Natural killer cell treated with Interleukin-12 subunit alpha and Interleukin-12 subunit beta and Interleukin-15 and Interleukin-18, amount 100 ng/mL, for 72 hours (primary cell): Measurements from ENCODE around the gene CASP2. TPM values are rescaled to one million over a fixed set of nuclear protein-coding genes. Genes with fewer than 3 reads are reported as not detected.
"Not testable (repeated sequence)": the region's sequence is repeated elsewhere in the genome, so short reads cannot be mapped to it uniquely, and the experiment has no call there.

Experiments
- ATAC-seq, 2 donors: fragments of 150-1000 bp; cut with Tn5 transposase in 1 of 2; sonication (Bioruptor Pico), chemical (Tn5 transposase) in 1 of 2; 2 replicates each; pipeline ENCODE4 v1.10.0; 2021
- DNase-seq: peaks from one replicate; pipeline ENCODE4 v3.0.0; 2022; ENCODE audit warnings: low spot score
- H3K27ac Mint-ChIP-seq, 2 donors: 1 replicate in 1 of 2; 2 replicates in 1 of 2; pipeline ENCODE4 v1.8.0; 2022; ENCODE audit warnings: mixed read lengths in 2 of 2, mild to moderate bottlenecking in 1 of 2, moderate library complexity in 1 of 2
- H3K27me3 Mint-ChIP-seq, 2 donors: 1 replicate in 1 of 2; 2 replicates in 1 of 2; pipeline ENCODE4 v1.8.0; 2022; ENCODE audit warnings: mixed read lengths in 2 of 2
- H3K36me3 Mint-ChIP-seq: one replicate; pipeline ENCODE4 v1.8.0; 2022; ENCODE audit warnings: mixed read lengths
- H3K4me1 Mint-ChIP-seq, 2 donors: 1 replicate in 1 of 2; 2 replicates in 1 of 2; pipeline ENCODE4 v1.8.0; 2022; ENCODE audit warnings: low read depth in 2 of 2, mixed read lengths in 2 of 2, mild to moderate bottlenecking in 1 of 2
- H3K4me3 Mint-ChIP-seq: one replicate; pipeline ENCODE4 v1.8.0; 2022; ENCODE audit warnings: mixed read lengths
- H3K9me3 Mint-ChIP-seq: 2 replicates; pipeline ENCODE4 v1.8.0; 2022; ENCODE audit warnings: mixed read lengths
- total RNA-seq, 2 donors: library from RNA; stranded (reverse); gene quantifications; one replicate each; pipeline ENCODE4 v1.2.3, GENCODE V29; 2022

The CASP2 gene
- total RNA-seq, 2 donors from 2014 or later, result 67.8 to 94.2 TPM

GRCh38 chr7:143289888-143290287, 1.7 kb downstream of the CASP2 start:
- ATAC-seq, DNase-seq, H3K27me3 Mint-ChIP-seq, H3K9me3 Mint-ChIP-seq: not testable (repeated sequence)
- Mint-ChIP-seq H3K4me3 (peak overlapping the region; percentile 91), H3K27ac (peak overlapping the region; percentile 90 to 93), H3K4me1 (peaks cover 34 to 53% of the 10 kb centered on the region in 2 donors), H3K36me3 (peaks cover 25% of the 10 kb centered on the region)

GRCh38 chr7:143290293-143290692, 2.1 kb downstream of the CASP2 start:
- no peak for DNase-seq
- Mint-ChIP-seq H3K9me3 (no peaks in the 10 kb centered on the region), H3K27me3 (no peaks in the 10 kb centered on the region), H3K4me1 (peaks cover 34 to 53% of the 10 kb centered on the region in 2 donors), H3K27ac (peak overlapping the region; percentile 90 to 93), H3K4me3 (peak overlapping the region; percentile 91), H3K36me3 (peaks cover 26% of the 10 kb centered on the region)
- no peak for ATAC-seq

- H3K9me3 Mint-ChIP-seq, result no peaks in the 10 kb centered on the region
- peak overlapping the region in 1 of 2 donors; percentile 35 for H3K27ac Mint-ChIP-seq
- H3K36me3 Mint-ChIP-seq, result peaks cover 34% of the 10 kb centered on the region
- no peak for ATAC-seq
- H3K27me3 Mint-ChIP-seq, result no peaks in the 10 kb centered on the region
- H3K4me3 Mint-ChIP-seq, result no peak overlapping the region
- H3K4me1 Mint-ChIP-seq, result peaks cover 36 to 56% of the 10 kb centered on the region in 2 donors
- no peak for DNase-seq
Measured at GRCh38 chr7:143292876-143293275, 4.7 kb downstream of the CASP2 start.

- Mint-ChIP-seq H3K27ac (peak overlapping the region in 1 of 2 donors; percentile 2), H3K27me3 (no peaks in the 10 kb centered on the region), H3K4me3 (no peak overlapping the region), H3K9me3 (no peaks in the 10 kb centered on the region), H3K4me1 (peaks cover 25 to 45% of the 10 kb centered on the region in 2 donors), H3K36me3 (peaks cover 48% of the 10 kb centered on the region)
- DNase-seq (no peak), ATAC-seq (no peak)
Measured at GRCh38 chr7:143295870-143296269, 7.7 kb downstream of the CASP2 start.

- H3K4me3 Mint-ChIP-seq, result no peak overlapping the region
- peaks cover 22 to 42% of the 10 kb centered on the region in 2 donors for H3K4me1 Mint-ChIP-seq
- DNase-seq (no peak), ATAC-seq (no peak)
- no peaks in the 10 kb centered on the region for H3K27me3 Mint-ChIP-seq
- H3K9me3 Mint-ChIP-seq, result no peaks in the 10 kb centered on the region
- H3K27ac Mint-ChIP-seq, result no peak overlapping the region
- H3K36me3 Mint-ChIP-seq, result peaks cover 48% of the 10 kb centered on the region
Measured at GRCh38 chr7:143296686-143297085, 8.5 kb downstream of the CASP2 start.

GRCh38 chr7:143299346-143299745, 11.2 kb downstream of the CASP2 start:
- Mint-ChIP-seq H3K27ac (peak overlapping the region in 1 of 2 donors; percentile 20), H3K4me1 (peaks cover 18 to 33% of the 10 kb centered on the region in 2 donors), H3K4me3 (no peak overlapping the region), H3K36me3 (peaks cover 60% of the 10 kb centered on the region), H3K9me3 (no peaks in the 10 kb centered on the region), H3K27me3 (no peaks in the 10 kb centered on the region)
- DNase-seq, result no peak
- no peak for ATAC-seq

GRCh38 chr7:143299840-143300239, 11.7 kb downstream of the CASP2 start:
- ATAC-seq, result peak in 1 of 2 donors; percentile 64

GRCh38 chr7:143300959-143301935, 13.1 kb downstream of the CASP2 start:
- H3K27me3 Mint-ChIP-seq, result no peaks in the 10 kb centered on the region
- H3K4me1 Mint-ChIP-seq, result peaks cover 17 to 29% of the 10 kb centered on the region in 2 donors
- peaks cover 61% of the 10 kb centered on the region for H3K36me3 Mint-ChIP-seq
- H3K9me3 Mint-ChIP-seq, result no peaks in the 10 kb centered on the region
- ATAC-seq (no peak), DNase-seq (no peak)
- H3K4me3 Mint-ChIP-seq, result no peak overlapping the region
- peak overlapping the region in 1 of 2 donors; percentile 55 for H3K27ac Mint-ChIP-seq

More at GRCh38 chr7:143299840-143300239, 11.7 kb downstream of the CASP2 start:
- no peak overlapping the region for H3K27ac Mint-ChIP-seq
- H3K27me3 Mint-ChIP-seq, result no peaks in the 10 kb centered on the region
- no peaks in the 10 kb centered on the region for H3K9me3 Mint-ChIP-seq
- no peak for DNase-seq
- no peak overlapping the region for H3K4me3 Mint-ChIP-seq
- peaks cover 15 to 29% of the 10 kb centered on the region in 2 donors for H3K4me1 Mint-ChIP-seq
- H3K36me3 Mint-ChIP-seq, result peaks cover 58% of the 10 kb centered on the region

GRCh38 chr7:143303733-143304132, 15.6 kb downstream of the CASP2 start:
- Mint-ChIP-seq H3K27me3 (no peaks in the 10 kb centered on the region), H3K4me1 (peaks cover 25 to 36% of the 10 kb centered on the region in 2 donors), H3K9me3 (no peaks in the 10 kb centered on the region), H3K36me3 (peaks cover 76% of the 10 kb centered on the region), H3K27ac (no peak overlapping the region), H3K4me3 (no peak overlapping the region)
- no peak for ATAC-seq
- no peak for DNase-seq

- no peak overlapping the region for H3K4me3 Mint-ChIP-seq
- H3K4me1 Mint-ChIP-seq, result peaks cover 25 to 32% of the 10 kb centered on the region in 2 donors
- DNase-seq (no peak), ATAC-seq (no peak)
- peaks cover 69% of the 10 kb centered on the region for H3K36me3 Mint-ChIP-seq
- no peaks in the 10 kb centered on the region for H3K9me3 Mint-ChIP-seq
- H3K27ac Mint-ChIP-seq, result peak overlapping the region; percentile 7 to 21
- no peaks in the 10 kb centered on the region for H3K27me3 Mint-ChIP-seq
Measured at GRCh38 chr7:143304938-143305337, 16.8 kb downstream of the CASP2 start.

GRCh38 chr7:143305423-143306070, 17.4 kb downstream of the CASP2 start:
- ATAC-seq, result peak; percentile 57 to 65
- Mint-ChIP-seq H3K36me3 (peaks cover 63% of the 10 kb centered on the region), H3K27ac (peak overlapping the region; percentile 7 to 21), H3K9me3 (no peaks in the 10 kb centered on the region), H3K4me1 (peaks cover 27 to 35% of the 10 kb centered on the region in 2 donors), H3K27me3 (no peaks in the 10 kb centered on the region), H3K4me3 (no peak overlapping the region)
- DNase-seq, result no peak

- ATAC-seq, result no peak
- peaks cover 35 to 36% of the 10 kb centered on the region in 2 donors for H3K4me1 Mint-ChIP-seq
- peak overlapping the region; percentile 8 to 15 for H3K27ac Mint-ChIP-seq
- no peak overlapping the region for H3K4me3 Mint-ChIP-seq
- DNase-seq, result no peak
- H3K27me3 Mint-ChIP-seq, result no peaks in the 10 kb centered on the region
- H3K36me3 Mint-ChIP-seq, result peaks cover 38% of the 10 kb centered on the region
- no peaks in the 10 kb centered on the region for H3K9me3 Mint-ChIP-seq
Measured at GRCh38 chr7:143308632-143309031, 20.5 kb downstream of the CASP2 start.

- no peak overlapping the region for H3K4me3 Mint-ChIP-seq
- H3K27me3 Mint-ChIP-seq, result peaks cover 0 to 4% of the 10 kb centered on the region in 2 donors
- H3K9me3 Mint-ChIP-seq, result no peaks in the 10 kb centered on the region
- peaks cover 22% of the 10 kb centered on the region in 2 donors for H3K4me1 Mint-ChIP-seq
- H3K27ac Mint-ChIP-seq, result no peak overlapping the region
- no peak for ATAC-seq
- H3K36me3 Mint-ChIP-seq, result no peaks in the 10 kb centered on the region
- no peak for DNase-seq
Measured at GRCh38 chr7:143314127-143314526, 26.0 kb downstream of the CASP2 start.

GRCh38 chr7:143315776-143316175, 27.6 kb downstream of the CASP2 start, which contains the start of gene CLCN1:
TSS of gene CLCN1 (plus strand) at chr7:143316111. CDS start at chr7:143316213, 102 bp downstream.
- H3K9me3 Mint-ChIP-seq, result no peaks in the 10 kb centered on the region
- peaks cover 0 to 6% of the 10 kb centered on the region in 2 donors for H3K27me3 Mint-ChIP-seq
- ATAC-seq (no peak), DNase-seq (no peak)
- peaks cover 10 to 12% of the 10 kb centered on the region in 2 donors for H3K4me1 Mint-ChIP-seq
- peak within 1 kb of the TSS in 1 of 2 donors; percentile 14 for H3K27ac Mint-ChIP-seq
- no peak within 1 kb of the TSS for H3K4me3 Mint-ChIP-seq
- H3K36me3 Mint-ChIP-seq, result no peaks in the 10 kb centered on the region
